COR-L47 (cell line): ENCODE measurements around the gene OGT.
"Not testable (repeated sequence)": the region's sequence is repeated elsewhere in the genome, so short reads cannot be mapped to it uniquely, and the experiment has no call there.

Source experiments
- DNase-seq: peaks from one replicate; lab custom pipeline; 2025; lab: John Stamatoyannopoulos, UW

OGT gene

DNA sequence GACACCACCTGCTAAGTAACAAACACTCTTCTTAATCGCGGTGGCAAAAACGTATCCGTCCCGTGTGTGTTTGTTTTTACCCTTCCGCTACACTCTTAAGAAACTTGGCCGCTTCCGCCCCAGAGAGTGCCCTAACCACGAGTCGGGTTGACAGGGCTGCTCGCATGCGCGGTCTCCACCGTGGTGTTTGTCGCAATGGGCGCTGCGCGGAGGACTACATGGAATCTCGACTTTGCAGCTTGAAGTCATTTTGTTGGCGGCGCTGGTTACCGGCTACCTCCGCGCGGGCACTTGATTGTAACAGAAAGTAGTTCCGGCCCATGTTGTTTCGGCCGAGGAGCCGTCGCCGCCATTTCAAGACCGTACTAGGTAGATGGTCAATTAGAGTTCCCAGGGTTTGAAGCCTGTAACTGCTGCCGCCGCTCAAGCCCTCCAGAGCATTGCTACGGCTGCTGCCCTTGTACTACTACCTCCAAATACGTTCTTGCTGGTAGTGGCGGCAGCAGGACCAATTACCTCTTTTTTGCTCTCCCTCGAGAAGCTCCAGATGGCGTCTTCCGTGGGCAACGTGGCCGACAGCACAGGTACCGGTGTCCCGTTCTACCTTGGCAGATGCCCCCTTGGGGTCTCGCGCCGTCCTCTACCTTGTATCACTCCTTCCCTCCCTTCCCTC is at the start of gene OGT:
TSS of gene OGT (plus strand) at position 352 of the 673 bp plus-strand sequence. CDS start at position 548, 196 bp downstream.
- DNase-seq, result peak; percentile 93

DNA sequence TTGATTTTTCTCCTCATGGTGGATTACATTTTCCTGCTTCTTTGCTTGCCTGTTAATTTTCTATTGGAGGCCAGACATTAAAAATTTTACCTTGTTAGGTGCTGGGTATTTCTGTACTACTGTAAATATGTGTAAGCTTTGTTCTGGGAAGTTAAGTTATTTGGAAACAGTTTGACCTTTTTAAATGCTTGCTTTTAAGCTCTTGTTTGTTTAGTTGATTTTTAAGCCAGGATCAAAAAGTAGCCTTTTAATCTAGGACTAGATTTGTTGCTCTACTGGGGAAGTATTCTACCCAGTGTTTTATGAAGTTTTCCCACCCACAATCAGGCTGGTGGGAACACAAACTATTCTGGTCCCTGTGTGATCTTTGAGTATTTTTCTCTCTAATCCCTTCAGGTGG is 45.1 kb upstream of the OGT start:
- no peak for DNase-seq

DNA sequence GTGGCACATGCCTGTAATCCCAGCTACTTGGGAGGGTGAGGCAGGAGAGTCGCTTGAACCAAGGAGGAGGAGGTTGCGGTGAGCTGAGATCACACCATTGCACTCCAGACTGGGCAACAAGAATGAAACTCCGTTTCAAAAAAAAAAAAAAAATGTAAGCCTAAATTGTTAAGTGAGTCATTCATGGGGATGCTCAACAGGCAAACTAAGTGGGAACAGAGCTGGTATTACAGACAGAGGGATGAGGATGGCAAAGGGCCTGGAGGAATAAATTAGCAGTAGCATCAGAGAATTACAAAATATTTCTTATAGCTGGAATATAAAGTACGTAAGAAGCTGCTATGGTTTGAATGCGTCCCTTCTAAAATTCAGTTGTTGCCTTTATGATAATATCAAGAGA is 43.4 kb upstream of the OGT start:
- no peak for DNase-seq

DNA sequence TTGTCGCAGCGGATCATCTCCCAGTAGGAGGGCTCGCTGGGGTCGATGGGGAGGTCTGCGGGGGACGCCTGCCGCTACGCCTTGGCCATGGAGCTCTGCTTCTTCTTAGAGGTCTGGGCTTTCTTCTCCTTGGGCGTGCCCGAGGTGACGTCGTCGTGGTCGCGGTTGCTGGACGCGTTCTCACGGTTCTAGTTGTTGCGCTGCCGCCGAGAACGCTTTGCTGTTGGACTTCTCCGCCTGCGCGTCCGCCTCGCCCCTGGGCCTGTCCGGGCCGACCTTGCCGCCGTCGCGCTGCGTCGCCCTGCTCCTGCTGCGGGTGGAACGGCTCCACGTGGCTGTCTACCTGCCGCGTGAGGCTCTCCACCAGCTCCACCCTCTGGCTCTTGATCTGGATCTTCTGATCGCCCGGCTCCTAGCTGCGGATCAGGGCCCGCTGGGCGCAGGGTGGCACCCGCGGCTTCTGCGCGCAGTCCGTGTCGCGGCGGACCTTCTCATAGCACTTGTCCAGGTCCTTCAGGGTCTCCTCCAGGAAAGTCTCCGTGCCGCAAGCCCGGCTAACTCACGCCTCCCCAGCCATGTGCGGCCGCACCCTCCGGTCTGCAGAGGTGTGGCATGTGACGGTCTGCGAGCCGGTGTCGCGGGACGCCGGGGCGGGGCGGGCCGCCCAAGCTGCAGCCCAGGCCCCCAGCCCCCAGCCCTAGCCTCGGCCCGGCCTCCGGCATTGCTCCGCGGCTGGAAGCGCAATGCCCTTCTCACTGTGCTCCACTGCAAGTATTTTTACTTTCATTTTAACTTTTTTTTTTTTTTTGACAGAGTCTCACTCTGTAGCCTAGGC is 40.5 kb upstream of the OGT start:
- no peak for DNase-seq

DNA sequence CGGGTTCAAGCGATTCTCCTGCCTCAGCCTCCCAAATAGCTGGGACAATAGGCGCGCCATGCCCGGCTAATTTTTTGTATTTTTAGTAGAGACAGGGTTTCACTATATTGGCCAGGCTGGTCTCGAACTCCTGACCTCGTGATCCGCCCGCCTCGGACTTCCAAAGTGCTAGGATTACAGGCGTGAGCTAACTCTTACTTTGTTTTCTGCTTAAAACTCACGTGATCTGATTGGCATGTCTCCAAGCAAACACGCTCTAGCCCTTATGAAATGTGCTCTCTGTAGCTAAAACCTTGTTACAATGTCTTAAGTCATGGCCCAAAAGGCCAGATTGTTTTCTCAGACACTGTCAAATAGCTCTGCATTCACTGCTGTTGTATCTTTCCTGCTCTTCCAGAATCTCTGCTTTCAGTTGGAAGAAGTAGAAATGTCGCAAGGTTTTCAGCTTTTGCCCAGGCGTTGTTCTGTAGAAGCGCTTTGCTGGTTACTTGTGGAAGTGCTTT is 39.7 kb upstream of the OGT start:
- no peak for DNase-seq

DNA sequence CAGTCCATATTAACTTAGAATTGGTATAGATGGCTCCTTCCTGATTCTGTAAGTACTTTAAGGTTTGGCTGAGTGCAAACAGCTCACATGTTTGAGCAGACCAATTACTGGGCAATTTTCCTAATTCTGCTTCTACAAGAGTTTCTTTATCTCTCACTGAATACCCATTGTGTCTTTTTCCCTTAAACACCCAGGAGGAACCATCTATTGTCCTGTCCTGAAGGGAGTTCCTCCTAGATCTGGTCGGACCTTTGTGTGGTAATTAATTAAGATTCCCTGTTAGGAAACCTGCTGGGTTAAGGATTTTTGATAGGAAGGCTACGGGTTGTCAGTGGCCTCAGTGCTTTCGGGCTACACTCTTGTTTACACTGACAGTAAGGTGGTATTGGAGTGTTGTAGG is 36.9 kb upstream of the OGT start:
- DNase-seq, result not testable (repeated sequence)

DNA sequence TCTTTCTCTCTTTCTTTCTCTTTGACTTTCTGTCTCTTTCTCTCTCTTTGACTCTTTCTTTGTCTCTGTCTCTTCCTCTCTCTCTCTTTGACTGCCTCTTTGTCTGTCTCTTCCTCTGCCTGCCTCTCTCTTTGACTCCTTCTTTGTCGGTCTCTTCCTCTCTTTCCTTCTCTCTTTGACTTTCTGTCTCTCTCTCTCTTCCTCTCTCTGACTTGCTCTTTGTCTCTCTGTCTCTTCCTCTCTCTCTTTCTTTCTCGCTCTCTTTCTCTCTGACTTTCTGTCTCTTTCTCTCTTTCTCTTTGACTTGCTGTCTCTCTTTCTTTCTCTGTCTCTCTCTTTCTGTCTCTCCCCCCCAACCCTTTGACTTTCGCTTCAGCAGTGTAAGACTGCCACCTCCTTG is 36.4 kb upstream of the OGT start:
- no peak for DNase-seq

DNA sequence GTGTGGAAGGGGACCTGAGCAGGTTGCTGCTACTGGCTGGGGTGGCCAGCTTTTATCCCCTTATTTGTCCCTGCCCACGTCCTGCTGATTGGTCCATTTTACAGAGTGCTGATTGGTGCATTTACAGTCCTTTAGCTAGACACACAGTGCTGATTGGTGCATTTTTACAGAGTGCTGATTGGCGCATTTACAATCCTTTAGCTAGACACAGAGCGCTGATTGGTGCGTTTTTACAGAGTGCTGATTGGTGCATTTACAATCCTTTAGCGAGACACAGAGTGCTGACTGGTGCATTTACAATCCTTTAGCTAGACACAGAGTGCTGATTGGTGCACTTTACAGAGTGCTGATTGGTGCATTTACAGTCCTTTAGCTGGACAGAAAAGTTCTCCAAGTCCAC is 30.8 kb upstream of the OGT start:
- DNase-seq, result not testable (repeated sequence)

DNA sequence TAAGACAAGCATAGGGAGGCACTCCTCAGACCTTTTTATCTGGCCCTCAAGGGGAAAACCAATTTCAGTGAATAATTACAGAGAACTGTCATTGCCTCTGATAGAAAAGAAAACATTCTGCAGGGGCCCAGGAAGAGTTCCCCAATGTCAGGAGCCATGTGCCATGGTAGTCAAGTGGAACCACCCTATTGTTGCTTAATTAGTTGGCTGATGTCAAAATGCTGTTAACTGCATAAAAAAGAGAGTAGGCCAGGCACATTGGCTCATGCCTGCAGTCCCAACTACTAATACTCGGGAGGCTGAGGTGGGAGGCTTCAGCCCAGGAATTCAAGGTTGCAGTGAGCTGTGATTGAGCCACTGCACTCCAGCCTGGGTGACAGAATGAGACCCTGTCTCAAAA is 28.6 kb upstream of the OGT start:
- DNase-seq, result no peak

DNA sequence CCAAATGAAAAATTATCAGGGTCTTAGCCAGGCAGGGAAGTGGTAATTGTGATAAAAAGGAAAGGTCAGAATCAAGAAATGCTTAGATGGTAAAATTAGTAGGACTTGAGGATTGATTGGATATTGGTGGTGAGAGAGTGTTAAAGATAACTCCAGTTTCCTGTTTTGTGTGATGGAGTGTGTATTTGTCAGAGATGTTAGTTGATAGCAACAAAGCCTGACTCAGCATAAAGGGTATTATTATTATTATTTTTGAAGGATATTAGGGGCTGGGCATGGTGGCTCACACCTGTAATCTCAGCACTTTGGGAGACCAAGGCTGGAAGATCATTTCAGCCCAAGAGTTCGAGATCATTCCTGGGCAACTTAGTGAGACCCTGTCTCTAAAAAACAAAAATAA is 23.6 kb upstream of the OGT start:
- DNase-seq, result no peak

DNA sequence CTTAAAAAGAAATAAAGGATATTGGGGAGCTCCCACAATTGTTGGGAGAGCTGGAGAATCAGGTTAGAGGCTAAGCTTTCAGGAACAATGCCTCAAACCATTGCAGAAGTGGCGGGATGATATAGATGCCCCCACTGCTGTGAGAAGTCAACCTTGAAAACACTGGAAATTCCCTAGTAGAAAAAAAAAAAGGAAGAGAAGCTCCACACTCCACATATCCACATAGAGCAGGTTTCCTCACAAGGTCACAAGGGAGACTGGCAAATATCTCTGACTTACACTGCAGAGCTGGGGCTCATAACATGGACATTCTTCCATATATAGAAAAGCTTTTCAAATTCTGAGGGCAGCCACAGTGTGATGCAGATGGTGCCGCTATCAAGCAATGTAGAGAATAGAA is 22.7 kb upstream of the OGT start:
- DNase-seq, result no peak

DNA sequence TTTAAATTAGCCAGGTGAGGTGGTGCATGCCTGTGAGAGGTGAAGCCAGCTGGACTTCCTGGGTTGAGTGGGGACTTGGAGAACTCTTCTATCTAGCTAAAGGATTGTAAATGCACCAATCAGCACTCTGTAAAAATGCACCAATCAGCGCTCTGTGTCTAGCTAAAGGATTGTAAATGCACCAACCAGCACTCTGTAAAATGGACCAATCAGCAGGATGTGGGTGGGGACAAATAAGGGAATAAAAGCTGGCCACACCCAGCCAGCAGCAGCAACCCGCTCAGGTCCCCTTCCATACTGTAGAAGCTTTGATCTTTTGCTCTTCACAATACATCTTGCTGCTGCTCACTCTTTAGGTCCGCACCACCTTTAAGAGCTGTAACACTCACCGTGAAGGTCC is 19.2 kb upstream of the OGT start:
- not testable (repeated sequence) for DNase-seq

DNA sequence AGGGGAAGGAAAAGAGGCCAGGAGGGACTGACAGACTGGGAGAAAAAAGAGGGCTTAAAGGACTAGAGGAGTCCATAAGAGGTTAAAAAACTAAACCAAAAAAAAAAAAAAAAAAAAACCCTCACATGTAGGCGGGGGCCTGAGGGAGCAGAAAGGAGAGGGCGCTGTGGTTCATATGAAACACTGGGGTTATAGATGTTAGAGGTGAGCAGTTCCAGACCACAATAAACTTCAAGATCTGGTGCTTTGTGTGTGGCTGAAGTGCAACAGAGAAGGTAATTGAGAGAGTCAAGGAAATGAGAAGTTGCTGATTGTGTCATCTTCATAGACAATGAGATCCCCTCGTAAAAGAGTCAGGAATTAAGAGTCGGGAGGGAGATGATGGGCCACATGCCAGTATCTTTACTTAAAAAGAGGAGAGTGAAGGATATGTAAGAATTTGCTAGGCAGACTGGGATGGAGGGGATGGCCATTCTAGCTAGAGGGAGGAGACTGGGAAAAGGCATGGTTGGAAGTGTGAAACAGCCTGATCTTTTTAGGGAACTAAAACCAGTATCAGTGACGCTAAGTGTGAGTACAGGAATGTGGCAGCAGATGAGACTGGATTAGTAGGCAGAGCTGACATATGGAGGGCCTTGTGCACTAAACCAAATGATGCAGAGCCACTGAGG is 18.4 kb upstream of the OGT start:
- DNase-seq, result no peak

DNA sequence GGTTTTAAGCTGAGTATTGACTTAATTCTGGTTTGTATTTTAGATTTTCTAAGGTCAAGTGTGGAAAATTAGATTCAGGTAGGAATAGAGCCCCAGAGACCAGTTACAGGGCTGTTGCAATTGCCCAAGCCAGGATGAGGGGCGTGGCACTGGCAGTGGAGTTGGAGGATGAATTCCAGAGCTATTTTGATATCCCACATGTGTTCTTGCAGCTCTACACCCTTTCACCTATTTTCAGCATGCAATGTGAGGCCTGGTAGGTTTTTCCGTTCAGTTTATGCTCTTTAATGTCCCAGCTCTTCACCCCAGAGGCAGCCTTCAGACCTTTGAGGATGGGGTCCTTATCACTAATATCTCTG is 17.9 kb upstream of the OGT start:
- no peak for DNase-seq

DNA sequence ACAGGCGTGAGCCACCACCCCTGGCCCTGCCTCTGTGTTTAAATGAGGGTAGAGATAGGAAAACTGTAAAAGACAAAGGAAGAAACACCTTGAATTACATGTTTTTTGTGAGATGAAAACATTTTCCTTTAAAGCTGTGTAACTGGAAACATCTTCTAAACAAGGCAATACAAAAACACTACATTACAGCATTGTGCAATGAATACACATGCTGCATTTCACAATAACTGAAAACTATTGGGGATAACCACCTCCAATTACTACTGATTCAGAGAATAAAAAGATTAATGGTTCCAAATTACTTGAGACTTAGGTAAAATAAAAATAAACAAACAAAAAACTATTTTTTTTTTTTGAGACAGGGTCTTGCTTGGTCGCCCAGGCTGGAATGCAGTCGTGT is 7.6 kb upstream of the OGT start:
- DNase-seq, result no peak

DNA sequence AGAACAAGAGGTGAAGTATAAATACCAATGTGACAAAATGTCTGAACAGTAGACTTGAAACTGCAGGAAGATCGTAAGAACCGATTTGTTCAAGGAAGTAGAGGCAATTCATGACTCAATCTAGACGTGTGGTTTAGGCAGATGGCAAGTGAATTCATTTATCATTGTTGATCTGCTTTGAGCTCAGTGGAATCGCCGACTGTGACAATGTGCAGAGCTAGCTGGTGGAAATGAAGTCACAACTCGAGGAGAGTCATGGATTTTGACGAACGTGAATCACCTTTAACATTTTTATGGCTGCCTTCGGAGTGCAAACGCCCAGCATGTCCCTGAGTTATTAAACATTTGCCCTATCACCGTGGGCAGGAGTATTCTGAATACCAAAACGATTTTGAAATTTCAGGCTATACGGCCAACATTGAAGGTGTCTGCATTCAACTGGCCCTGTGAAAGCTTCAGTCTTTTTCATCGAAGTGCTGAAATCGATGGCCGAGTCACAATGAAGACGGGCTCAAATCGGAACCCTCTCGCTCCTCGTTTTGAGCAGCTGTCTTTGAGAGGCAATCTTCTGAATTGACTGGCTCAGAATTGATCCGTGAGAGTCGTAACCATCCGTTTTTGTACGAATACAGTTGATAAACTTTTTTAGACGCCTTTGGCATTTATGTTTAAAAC is 689 bp upstream of the OGT start:
- no peak for DNase-seq

DNA sequence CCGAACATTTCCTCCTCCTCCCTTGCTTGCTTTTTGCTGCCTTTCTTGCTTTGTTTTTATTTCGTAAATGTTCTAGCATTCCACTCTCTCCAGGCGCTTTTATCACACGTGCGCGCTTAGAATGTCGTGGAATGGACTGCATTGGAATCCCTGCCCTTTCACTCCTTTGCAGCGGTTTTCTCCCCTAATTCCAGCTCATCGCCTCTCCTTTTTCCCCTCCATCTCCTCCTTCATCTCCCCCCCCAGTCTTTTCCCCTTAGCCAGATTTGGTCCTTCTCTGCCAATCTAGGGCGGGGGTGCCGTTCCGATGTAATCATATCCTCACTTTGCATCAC is 579 bp downstream of the OGT start:
- no peak for DNase-seq

DNA sequence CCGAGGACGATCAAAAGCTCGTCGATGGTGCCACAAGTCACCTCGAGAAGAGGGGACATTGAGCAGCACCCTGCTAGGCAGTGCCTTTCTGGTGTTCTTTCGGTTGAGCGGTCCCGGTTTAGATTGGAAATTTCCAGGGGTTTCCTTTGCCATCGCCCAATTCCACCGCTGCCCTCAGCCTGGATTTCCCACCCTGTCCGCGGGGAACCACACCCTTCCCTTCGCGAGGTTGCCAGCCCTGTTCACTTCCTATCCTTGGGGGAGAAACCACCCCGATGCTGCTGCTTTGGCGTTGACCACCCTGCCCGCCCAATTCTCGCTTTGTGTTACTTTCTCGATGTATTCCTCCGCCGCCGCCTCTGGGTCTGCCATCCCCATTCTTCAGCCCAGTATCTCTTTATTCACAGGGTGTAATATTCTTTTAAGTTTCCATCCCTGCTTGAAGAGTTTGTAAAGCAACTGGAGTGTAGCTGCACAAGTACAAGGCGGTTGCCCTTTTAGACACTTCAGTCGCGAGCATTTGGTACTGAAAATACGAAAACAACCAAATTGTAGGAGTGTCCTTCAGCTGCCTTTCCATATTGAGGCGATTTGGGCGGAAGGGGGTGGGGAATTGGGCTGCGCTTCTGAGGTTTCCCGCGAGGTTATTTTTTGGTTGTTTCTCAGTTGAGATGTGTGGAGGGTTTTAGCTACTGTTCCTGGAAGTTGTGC is 1.1 kb downstream of the OGT start:
- peak; percentile 28 for DNase-seq

DNA sequence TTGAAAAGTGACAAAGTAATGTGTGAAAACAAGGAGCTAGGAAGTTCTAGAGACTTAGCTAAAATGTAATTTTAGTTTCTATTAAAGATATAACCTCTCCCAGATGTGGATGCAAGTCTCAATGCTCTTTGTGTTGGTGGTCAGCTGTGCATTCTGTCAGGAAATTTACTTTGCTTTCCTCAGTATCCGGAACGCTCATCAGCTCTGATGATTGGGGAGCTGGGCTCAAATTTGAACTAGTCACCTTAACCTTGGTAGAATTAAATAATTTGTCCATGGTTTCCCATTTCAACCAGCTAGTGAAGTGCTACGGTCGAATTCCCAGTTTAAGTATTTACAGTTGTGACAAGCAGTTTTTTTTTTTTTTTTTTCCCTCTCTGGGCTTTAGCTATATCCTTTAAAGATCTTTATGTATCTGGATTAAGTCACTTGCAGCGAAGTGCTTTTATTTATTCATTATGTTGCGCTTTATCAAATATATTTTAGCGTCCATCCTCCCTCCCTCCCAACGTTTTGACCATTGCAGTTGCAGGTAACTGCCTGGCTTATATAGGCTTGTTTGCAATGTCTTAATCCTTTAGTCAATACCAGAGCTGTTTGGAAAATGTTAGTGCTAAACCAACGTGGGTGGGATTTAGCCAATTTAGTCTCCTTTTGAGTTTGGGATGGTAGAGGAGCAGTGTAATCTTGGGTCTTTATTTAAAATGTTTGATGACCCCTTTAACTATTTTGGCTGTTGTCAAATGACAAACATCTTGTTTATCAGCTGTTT is 2.1 kb downstream of the OGT start:
- DNase-seq, result no peak

DNA sequence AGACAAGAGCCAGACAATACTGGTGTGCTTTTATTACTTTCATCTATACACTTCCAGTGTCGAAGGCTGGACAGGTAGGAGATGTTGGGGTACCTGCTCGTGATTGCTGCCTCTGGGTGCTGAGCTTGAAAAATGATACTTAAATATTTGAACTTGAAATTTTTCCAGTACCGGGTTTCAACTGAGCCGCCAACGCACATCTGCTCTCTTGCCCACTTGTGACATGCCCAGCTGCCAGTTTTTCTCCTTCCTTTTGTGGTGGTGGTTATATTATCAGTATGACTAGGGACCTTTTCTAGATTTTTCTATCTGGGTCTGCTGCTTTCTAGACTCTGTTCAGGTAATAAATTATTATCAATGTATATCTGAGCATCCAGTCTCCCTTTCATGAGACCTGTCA is 3.4 kb downstream of the OGT start:
- DNase-seq, result no peak

DNA sequence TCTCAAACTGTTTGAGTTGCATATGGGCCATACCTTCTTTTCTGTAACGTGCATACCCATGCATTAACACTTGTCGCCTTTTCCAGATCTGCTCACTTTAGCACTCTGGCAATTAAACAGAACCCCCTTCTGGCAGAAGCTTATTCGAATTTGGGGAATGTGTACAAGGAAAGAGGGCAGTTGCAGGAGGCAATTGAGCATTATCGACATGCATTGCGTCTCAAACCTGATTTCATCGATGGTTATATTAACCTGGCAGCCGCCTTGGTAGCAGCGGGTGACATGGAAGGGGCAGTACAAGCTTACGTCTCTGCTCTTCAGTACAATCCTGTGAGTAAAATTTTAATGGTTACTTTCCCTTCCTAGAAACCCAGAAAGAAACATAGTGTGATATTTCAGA is 4.8 kb downstream of the OGT start:
- no peak for DNase-seq
